GM23248 (cell line): ENCODE data around the gene TRMT112. TPM values are rescaled to one million over a fixed set of nuclear protein-coding genes. Genes with fewer than 3 reads are reported as not detected.

Experiments
- DNase-seq: peaks from one replicate; pipeline ENCODE4 v3.0.0-alpha.2; 2015
- H2AFZ ChIP-seq: fragments of 200-600 bp; sonication (generic); 2 replicates; pipeline ENCODE4 v1.6.1; 2016; ENCODE audit warnings: antibody characterized with exemption
- H3F3A ChIP-seq: fragments of 200-600 bp; sonication (generic); 2 replicates; pipeline ENCODE4 v1.6.1; 2016; ENCODE audit warnings: mild to moderate bottlenecking, antibody characterized with exemption, mixed run types; ENCODE audit not compliant: insufficient read depth
- H3K27ac ChIP-seq: fragments of 200-600 bp; sonication (generic); 2 replicates; pipeline ENCODE4 v1.5.1; 2016; ENCODE audit warnings: mild to moderate bottlenecking
- H3K27me3 ChIP-seq: fragments of 200-600 bp; sonication (generic); replicated peaks from 2 replicates; pipeline ENCODE4 v1.6.1; 2016; ENCODE audit warnings: mild to moderate bottlenecking; ENCODE audit not compliant: insufficient read depth
- H3K36me3 ChIP-seq: fragments of 200-600 bp; sonication (generic); 2 replicates; pipeline ENCODE4 v1.6.1; 2016; ENCODE audit warnings: low read depth, mild to moderate bottlenecking
- H3K4me1 ChIP-seq: fragments of 200-600 bp; sonication (generic); 2 replicates; pipeline ENCODE4 v1.6.1; 2016; ENCODE audit warnings: mild to moderate bottlenecking; ENCODE audit not compliant: insufficient read depth
- H3K4me2 ChIP-seq: fragments of 200-600 bp; sonication (generic); one replicate; pipeline ENCODE4 v1.6.1; 2016; ENCODE audit warnings: mild to moderate bottlenecking; ENCODE audit not compliant: unreplicated experiment
- H3K4me3 ChIP-seq: fragments of 200-600 bp; sonication (generic); 2 replicates; pipeline ENCODE4 v1.5.1; 2016; ENCODE audit warnings: mild to moderate bottlenecking
- H3K79me2 ChIP-seq: fragments of 200-600 bp; sonication (generic); 2 replicates; pipeline ENCODE4 v1.6.1; 2016; ENCODE audit warnings: mild to moderate bottlenecking; ENCODE audit not compliant: insufficient read depth
- H3K9ac ChIP-seq: fragments of 200-600 bp; sonication (generic); 2 replicates; pipeline ENCODE4 v1.6.1; 2016; ENCODE audit warnings: mild to moderate bottlenecking
- H3K9me2 ChIP-seq: fragments of 200-600 bp; sonication (generic); 2 replicates; pipeline ENCODE4 v1.6.1; 2016; ENCODE audit warnings: mixed run types, mild to moderate bottlenecking, moderate library complexity; ENCODE audit not compliant: insufficient read depth
- H3K9me3 ChIP-seq: fragments of 200-600 bp; sonication (generic); one replicate; pipeline ENCODE4 v1.6.1; 2017; ENCODE audit warnings: low read depth
- H4K20me1 ChIP-seq: fragments of 200-600 bp; sonication (generic); 2 replicates; pipeline ENCODE4 v1.6.0; 2016; ENCODE audit not compliant: insufficient read depth
- EZH2 ChIP-seq: fragments of 200-600 bp; sonication (generic); IDR thresholded peaks from 2 replicates; pipeline ENCODE4 v1.6.1; 2018; ENCODE audit warnings: antibody characterized with exemption, mild to moderate bottlenecking; ENCODE audit not compliant: insufficient read depth, poor library complexity, severe bottlenecking
- EZH2phosphoT487 ChIP-seq: fragments of 200-600 bp; sonication (generic); IDR thresholded peaks from 2 replicates; pipeline ENCODE4 v1.6.1; 2018; ENCODE audit warnings: antibody characterized with exemption, moderate library complexity, mild to moderate bottlenecking, low read depth; ENCODE audit not compliant: insufficient read depth
- WGBS, 2 experiments: methylation state at CpG; one replicate each; pipeline ENCODE4 v1.1.6; 2015 to 2017; ENCODE audit warnings: low lambda C conversion rate in 2 of 2, low coverage in 1 of 2; ENCODE audit errors: missing lambda C conversion rate in 2 of 2; 5-methylcytosine and 5-hydroxymethylcytosine counted together
- in situ Hi-C: fragments of 300-500 bp; cut with MboI; formaldehyde crosslinking; loops from 2 replicates; pipeline ENCODE4 v1.15.0; 2020
- polyA plus RNA-seq: library from polyadenylated mRNA; unstranded; fragments of >200 nt; fragmentation: Nextera tagmentation; extraction: Ambion mirVana; gene quantifications from 2 replicates; pipeline ENCODE4 v1.2.1, GENCODE V29; 2016
- total RNA-seq: library from RNA; depleted of rRNA; stranded (reverse); fragments of >200 nt; shearing (Covaris generic); gene quantifications from 2 replicates; pipeline ENCODE4 v1.2.3, GENCODE V29; 2014

Gene TRMT112
- total and polyA plus RNA-seq, 2 experiments from 2014 or later: 161 to 269 TPM

GRCh38 chr11:64292460-64293254 is 24.7 kb downstream of the TRMT112 start:
- 0 out of 2 replicates have a peak, but pooled peaks cover 2% of the 10 kb centered on the region for H3K4me1 ChIP-seq
- no peak overlapping the region for H3K9ac ChIP-seq
- TF ChIP-seq EZH2phosphoT487 (no peak), EZH2 (peak; percentile 81)
- in situ Hi-C loops: no loop called here
- no peaks in the 10 kb centered on the region for H4K20me1 ChIP-seq
- no peaks in the 10 kb centered on the region for H3K79me2 ChIP-seq
- no peak overlapping the region for H2AFZ ChIP-seq
- peaks cover 20% of the 10 kb centered on the region for H3K27me3 ChIP-seq
- H3K27ac ChIP-seq: no peak overlapping the region
- WGBS, 2 experiments: 51 to 64% methylated on average over 14 to 35 of the region's 42 CpGs
- no peaks in the 10 kb centered on the region for H3K9me3 ChIP-seq
- H3K4me3 ChIP-seq: peak overlapping the region; percentile 58
- H3K9me2 ChIP-seq: no peaks in the 10 kb centered on the region
- H3F3A ChIP-seq: no peaks in the 10 kb centered on the region
- no peak for DNase-seq
- H3K4me2 ChIP-seq: peak overlapping the region; percentile 45
- no peaks in the 10 kb centered on the region for H3K36me3 ChIP-seq

DNA sequence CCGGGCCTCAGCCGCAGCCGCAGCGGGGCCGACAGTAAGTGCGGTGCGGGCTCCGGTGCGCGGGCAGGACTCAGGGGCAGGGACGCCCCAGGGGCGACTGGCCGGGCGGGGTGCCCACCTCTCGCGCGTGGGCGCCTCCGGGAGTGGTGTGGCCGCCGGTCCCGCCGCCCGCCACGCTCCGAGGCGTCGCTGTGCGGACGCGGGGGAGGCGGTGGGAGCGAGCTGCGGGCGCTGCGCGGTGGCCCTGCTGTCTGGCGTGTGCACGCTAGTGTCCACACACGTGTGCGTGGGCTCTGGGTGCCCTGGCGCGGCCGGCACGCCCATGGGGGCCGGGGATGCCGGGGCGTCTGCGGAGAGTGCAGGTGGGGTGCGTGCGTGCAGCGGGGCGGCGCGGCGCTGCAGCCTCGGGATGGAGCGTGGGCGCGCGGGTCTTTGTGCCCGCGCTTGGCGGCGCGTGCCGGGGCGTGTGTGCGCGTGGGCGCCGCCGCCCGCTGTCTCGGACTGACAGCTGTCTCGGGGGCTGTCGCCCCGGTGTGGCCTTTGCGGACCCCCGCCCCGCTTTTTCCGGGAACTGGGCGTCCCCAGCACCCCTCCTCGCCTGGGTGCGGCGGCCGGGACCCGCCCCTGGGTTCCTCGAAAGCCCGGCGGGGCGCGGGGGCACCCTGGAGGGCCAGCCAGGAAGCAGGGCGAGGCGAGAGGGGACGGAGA is 25.5 kb downstream of the TRMT112 start:
- Histone ChIP-seq H4K20me1 (no peaks in the 10 kb centered on the region), H3K4me2 (peak overlapping the region; percentile 45), H3F3A (no peaks in the 10 kb centered on the region), H3K79me2 (0 out of 2 replicates have a peak, but pooled peaks cover 6% of the 10 kb centered on the region), H3K9ac (no peak overlapping the region), H3K27me3 (peaks cover 20% of the 10 kb centered on the region), H3K27ac (no peak overlapping the region), H3K4me3 (peak overlapping the region; percentile 58), H3K36me3 (no peaks in the 10 kb centered on the region), H3K9me2 (no peaks in the 10 kb centered on the region), H2AFZ (no peak overlapping the region), H3K9me3 (no peaks in the 10 kb centered on the region), H3K4me1 (0 out of 2 replicates have a peak, but pooled peaks cover 2% of the 10 kb centered on the region)
- WGBS, 2 experiments: 1 to 3% methylated on average over 51 to 54 of the region's 96 CpGs
- in situ Hi-C loops: no loop called here
- peak; percentile 42 for DNase-seq
- TF ChIP-seq EZH2phosphoT487: no peak; the same call in 1 of the 2 replicates
- peak; percentile 87 for TF ChIP-seq EZH2

- in situ Hi-C loops: no loop called here
- Histone ChIP-seq H3K36me3 (no peaks in the 10 kb centered on the region), H4K20me1 (no peaks in the 10 kb centered on the region), H3K9me2 (no peaks in the 10 kb centered on the region), H2AFZ (no peak within 1 kb of the TSS), H3K27me3 (peaks cover 20% of the 10 kb centered on the region), H3K4me2 (peak within 1 kb of the TSS; percentile 45), H3K79me2 (0 out of 2 replicates have a peak, but pooled peaks cover 6% of the 10 kb centered on the region), H3K27ac (no peak within 1 kb of the TSS), H3K4me3 (peak within 1 kb of the TSS; percentile 58), H3F3A (no peaks in the 10 kb centered on the region), H3K9me3 (no peaks in the 10 kb centered on the region), H3K9ac (no peak within 1 kb of the TSS), H3K4me1 (0 out of 2 replicates have a peak, but pooled peaks cover 2% of the 10 kb centered on the region)
- WGBS, 2 experiments: 8 to 20% methylated on average over 24 to 42 of the region's 45 CpGs
- DNase-seq: no peak
- TF ChIP-seq EZH2phosphoT487: no peak
- TF ChIP-seq EZH2: no peak
These were observed 26.1 kb downstream of the TRMT112 start, which contains the start of gene KCNK4 for GRCh38 chr11:64291262-64291751. Gene KCNK4 (plus strand): TSS chr11:64291302. CDS start chr11:64293019, 1,717 bp downstream.
